HuH-7 (cell line): ENCODE results near the gene IFT122.

Experiments used
- DNase-seq: peaks from one replicate; pipeline ENCODE4 v3.0.0; 2011; ENCODE audit warnings: low spot score

Gene IFT122

DNA sequence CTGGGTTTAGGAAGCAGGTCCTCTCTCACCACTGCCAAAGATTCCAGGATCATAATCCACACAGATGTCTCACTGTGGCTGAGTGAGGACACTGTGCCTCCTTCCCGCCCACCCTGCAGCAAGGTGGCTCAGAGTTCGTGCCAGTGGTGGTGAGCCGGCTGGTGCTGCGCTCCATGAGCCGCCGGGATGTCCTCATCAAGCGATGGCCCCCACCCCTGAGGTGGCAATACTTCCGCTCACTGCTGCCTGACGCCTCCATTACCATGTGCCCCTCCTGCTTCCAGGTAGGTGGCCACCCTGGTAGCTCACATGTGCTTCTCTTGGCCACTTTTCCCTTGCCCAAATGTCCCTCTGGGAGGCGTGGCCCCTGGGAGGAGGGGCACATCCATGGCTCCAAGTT, 79.4 kb downstream of the IFT122 start:
- no peak for DNase-seq

DNA sequence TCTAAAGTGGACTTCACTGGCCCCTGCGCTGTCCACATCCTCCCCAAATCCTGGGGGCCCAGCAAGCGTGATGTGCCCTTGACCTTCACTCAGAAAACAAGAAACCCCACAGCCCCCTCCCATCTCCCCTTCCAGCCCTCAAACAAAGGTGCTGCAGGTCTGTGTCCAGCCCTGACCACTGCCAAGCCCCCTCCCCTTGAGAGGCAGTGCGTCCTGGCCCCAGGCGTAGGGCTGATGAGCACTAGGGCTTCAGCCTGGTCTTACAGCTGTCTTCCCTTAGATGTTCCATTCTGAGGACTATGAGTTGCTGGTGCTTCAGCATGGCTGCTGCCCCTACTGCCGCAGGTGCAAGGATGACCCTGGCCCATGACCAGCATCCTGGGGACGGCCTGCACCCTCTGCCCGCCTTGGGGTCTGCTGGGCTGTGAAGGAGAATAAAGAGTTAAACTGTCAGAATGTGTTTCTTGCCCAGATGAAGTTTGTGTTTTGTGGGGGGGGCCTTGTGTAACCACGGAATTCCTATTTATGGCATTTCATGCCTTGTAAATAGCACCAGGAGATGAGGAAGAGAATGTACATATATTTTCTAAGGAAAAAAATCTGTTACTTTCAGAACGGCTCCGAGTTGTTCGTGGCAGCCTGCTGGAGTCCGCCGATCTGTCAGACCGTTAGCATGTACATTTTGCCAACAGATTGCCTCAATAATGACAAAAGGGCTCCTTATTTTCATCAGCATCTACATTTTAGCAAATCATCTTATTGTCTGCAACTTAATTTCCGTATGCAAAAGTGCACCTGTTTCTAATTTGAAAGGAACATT, 80.1 kb downstream of the IFT122 start:
- no peak for DNase-seq

DNA sequence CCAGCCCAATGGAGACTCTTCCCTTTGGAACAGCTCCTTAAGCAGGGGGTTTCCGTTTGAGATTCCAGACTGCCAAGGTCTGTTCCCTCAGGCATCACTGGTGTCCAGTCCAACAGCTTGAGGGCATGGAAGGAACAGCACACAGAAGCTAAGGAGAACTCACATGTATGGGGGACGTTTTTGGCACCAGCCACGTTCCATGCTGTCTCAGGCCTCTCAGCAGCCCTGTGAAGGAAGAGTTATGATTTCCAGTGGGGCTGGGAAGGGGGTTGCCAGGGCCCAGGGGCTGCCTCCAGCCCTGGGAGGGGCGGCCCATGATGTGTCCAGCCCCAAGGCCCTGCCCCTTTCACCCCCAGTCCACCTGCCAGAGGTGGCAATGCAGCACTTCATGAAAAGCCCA, 80.9 kb downstream of the IFT122 start:
- no peak for DNase-seq

DNA sequence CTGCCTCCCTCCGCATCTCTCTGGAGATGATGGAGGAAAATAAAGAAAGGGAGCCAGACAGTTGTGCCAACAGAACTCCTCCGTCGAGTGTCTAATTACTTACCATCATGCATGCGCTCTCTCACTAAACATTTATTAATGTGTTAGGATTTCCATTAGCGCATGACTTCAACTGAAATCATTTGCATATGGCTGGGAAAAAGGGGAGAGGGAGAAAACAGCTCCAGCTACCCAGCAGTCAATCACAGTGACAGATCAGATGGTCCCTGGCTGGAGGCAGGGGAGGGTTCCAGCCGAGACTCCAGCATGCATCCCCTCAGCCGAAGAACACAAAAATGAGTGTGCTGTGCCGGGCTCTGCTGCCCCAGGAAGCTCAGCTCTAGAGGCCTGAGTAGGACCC, 81.6 kb downstream of the IFT122 start:
- no peak for DNase-seq

DNA sequence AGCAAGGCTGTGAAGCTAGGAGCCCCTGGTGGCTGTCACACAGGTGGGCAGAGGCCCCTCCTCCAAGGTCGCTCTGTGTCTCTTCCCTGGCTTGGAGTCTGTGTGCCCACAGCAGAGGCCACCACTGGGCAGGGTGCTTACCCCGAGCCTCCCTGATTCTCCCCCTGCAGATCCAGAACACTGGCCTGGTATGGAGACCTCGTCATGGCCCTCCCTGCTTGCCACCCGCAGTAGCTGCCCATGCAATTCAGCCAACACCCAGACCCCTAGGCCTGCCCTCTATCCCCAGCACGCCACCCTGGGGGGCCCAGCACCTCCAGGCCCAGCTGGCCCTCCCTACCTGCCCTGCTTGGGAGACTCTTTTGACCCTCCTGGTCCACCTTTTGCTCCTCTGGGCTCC, 82.9 kb downstream of the IFT122 start:
- no peak for DNase-seq

DNA sequence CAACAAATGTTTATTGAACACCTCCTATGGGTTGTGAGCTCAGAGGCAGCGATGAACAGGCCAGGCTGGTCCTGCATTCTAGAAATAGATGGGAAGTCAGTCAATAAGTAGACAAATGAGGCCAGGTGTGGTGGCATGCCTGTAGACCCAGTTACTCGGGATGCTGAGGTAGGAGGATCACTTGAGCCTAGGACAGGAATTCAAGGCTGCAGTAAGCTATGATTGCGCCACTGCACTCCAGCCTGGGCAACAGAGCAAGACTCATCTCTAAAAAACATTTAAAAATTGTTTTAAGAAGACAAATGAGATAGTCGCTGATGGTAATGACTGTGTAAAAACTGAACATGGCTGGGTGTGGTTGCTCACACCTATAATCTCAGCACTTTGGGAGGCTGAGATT, 84.1 kb downstream of the IFT122 start:
- no peak for DNase-seq

DNA sequence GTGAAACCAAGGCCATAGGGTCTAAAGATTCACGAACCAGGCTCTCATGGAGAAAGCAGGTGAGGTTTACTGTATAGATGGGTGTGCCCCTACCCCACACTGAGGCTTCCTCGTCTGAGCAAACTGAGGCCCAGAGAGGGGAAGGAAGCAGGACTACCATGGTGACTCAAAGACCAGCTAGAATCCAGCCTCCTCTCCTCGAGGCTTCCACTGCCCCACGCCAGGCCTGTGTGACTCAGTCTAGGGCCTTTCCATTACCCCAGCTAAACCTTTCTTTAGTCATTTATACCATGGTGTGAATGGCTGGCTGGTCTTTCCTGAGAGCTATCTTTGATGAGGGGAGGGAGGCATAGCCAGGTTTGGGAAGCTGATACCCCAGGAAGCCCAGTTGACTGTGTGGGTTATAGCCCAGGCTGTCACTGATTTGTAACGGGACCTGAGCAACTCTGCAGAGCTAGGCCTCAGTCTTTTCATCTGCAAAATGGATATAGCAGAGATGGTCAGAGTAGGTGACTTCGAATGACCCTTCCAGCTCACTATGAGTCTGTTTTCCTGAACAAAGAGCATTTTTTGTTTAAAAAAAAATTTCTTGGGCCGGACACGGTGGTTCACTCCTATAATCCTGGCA, 85.4 kb downstream of the IFT122 start:
- no peak for DNase-seq

DNA sequence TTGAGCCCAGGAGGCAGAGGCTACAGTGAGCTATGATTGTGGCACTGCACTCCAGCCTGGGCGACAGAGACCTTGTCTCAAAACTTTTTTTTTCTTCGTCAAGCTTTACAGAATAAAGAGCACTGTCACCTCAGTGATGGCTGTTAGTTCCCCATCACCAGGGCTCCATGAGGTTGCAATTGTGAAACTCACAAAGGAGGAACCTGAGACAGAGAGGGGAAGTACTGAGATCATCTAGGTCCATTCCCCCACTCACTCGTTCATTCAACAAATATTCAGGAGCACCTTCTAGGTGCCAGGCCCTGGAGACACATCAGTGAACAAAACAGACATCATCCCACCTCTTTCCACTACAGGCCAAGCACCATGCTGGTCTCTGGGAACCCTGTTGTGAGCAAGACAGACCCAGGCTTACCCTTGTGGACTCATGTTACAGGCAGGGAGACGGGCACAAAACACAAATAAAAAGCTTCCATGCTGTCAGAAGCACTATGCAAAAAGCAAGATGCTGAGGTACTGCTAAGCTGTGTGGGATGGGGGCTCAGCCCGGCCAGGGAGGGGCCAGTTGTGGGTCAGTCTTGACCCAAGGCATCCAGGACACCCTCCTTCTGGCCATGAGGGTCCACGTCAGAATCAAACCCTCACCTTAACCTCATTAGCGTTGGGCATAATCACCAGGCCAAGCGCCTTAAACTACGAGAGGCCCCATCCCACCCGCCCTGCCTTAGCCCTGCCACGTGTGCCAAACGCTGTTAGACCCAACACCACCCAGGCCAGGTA, 86.3 kb downstream of the IFT122 start:
- no peak for DNase-seq

DNA sequence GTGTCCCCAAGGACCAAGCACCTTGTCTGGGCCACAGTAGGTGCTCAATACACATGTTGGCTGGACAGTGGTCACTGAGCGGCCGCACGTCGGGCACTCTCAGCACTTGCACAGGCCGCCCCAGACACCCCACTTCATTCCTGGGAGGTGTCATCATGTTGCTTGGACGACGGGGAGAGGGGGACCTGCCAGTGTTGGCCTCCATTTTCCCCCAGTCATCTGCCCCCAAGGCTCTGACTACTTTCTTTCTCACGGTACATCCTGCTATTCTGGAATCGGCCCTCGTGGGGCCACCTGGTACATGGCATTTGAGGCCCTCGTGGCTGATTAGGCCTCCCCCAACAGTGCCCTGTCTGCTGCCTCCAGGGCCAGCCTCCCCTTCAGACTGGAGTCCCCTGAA, 87.2 kb downstream of the IFT122 start:
- DNase-seq = no peak

DNA sequence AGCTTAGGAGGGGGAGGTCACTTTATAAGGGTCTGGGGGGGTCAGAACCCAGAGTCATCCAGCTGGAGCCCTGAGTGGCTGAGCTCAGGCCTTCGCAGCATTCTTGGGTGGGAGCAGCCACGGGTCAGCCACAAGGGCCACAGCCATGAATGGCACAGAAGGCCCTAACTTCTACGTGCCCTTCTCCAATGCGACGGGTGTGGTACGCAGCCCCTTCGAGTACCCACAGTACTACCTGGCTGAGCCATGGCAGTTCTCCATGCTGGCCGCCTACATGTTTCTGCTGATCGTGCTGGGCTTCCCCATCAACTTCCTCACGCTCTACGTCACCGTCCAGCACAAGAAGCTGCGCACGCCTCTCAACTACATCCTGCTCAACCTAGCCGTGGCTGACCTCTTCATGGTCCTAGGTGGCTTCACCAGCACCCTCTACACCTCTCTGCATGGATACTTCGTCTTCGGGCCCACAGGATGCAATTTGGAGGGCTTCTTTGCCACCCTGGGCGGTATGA, 88.6 kb downstream of the IFT122 start, which contains the start of gene RHO:
TSS of gene RHO (plus strand) at position 51 of the 512 bp plus-strand sequence. CDS start at position 146, 95 bp downstream.
- DNase-seq = no peak

DNA sequence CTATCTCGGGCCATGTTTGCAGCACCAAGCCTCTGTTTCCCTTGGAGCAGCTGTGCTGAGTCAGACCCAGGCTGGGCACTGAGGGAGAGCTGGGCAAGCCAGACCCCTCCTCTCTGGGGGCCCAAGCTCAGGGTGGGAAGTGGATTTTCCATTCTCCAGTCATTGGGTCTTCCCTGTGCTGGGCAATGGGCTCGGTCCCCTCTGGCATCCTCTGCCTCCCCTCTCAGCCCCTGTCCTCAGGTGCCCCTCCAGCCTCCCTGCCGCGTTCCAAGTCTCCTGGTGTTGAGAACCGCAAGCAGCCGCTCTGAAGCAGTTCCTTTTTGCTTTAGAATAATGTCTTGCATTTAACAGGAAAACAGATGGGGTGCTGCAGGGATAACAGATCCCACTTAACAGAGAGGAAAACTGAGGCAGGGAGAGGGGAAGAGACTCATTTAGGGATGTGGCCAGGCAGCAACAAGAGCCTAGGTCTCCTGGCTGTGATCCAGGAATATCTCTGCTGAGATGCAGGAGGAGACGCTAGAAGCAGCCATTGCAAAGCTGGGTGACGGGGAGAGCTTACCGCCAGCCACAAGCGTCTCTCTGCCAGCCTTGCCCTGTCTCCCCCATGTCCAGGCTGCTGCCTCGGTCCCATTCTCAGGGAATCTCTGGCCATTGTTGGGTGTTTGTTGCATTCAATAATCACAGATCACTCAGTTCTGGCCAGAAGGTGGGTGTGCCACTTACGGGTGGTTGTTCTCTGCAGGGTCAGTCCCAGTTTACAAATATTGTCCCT, 89.6 kb downstream of the IFT122 start:
- no peak for DNase-seq

DNA sequence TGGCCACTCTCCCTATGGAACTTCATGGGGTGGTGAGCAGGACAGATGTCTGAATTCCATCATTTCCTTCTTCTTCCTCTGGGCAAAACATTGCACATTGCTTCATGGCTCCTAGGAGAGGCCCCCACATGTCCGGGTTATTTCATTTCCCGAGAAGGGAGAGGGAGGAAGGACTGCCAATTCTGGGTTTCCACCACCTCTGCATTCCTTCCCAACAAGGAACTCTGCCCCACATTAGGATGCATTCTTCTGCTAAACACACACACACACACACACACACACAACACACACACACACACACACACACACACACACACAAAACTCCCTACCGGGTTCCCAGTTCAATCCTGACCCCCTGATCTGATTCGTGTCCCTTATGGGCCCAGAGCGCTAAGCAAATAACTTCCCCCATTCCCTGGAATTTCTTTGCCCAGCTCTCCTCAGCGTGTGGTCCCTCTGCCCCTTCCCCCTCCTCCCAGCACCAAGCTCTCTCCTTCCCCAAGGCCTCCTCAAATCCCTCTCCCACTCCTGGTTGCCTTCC, 90.3 kb downstream of the IFT122 start:
- DNase-seq = no peak

DNA sequence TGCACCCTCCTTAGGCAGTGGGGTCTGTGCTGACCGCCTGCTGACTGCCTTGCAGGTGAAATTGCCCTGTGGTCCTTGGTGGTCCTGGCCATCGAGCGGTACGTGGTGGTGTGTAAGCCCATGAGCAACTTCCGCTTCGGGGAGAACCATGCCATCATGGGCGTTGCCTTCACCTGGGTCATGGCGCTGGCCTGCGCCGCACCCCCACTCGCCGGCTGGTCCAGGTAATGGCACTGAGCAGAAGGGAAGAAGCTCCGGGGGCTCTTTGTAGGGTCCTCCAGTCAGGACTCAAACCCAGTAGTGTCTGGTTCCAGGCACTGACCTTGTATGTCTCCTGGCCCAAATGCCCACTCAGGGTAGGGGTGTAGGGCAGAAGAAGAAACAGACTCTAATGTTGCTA, 90.8 kb downstream of the IFT122 start:
- DNase-seq = no peak

DNA sequence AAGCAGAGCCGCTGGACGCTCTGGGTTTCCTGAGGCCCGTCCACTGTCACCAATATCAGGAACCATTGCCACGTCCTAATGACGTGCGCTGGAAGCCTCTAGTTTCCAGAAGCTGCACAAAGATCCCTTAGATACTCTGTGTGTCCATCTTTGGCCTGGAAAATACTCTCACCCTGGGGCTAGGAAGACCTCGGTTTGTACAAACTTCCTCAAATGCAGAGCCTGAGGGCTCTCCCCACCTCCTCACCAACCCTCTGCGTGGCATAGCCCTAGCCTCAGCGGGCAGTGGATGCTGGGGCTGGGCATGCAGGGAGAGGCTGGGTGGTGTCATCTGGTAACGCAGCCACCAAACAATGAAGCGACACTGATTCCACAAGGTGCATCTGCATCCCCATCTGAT, 91.7 kb downstream of the IFT122 start:
- no peak for DNase-seq

DNA sequence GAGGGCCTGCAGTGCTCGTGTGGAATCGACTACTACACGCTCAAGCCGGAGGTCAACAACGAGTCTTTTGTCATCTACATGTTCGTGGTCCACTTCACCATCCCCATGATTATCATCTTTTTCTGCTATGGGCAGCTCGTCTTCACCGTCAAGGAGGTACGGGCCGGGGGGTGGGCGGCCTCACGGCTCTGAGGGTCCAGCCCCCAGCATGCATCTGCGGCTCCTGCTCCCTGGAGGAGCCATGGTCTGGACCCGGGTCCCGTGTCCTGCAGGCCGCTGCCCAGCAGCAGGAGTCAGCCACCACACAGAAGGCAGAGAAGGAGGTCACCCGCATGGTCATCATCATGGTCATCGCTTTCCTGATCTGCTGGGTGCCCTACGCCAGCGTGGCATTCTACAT, 92.2 kb downstream of the IFT122 start:
- DNase-seq = no peak

DNA sequence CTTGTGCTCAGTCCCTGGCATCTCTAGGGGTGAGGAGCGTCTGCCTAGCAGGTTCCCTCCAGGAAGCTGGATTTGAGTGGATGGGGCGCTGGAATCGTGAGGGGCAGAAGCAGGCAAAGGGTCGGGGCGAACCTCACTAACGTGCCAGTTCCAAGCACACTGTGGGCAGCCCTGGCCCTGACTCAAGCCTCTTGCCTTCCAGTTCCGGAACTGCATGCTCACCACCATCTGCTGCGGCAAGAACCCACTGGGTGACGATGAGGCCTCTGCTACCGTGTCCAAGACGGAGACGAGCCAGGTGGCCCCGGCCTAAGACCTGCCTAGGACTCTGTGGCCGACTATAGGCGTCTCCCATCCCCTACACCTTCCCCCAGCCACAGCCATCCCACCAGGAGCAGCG, 93.4 kb downstream of the IFT122 start:
- DNase-seq = no peak

DNA sequence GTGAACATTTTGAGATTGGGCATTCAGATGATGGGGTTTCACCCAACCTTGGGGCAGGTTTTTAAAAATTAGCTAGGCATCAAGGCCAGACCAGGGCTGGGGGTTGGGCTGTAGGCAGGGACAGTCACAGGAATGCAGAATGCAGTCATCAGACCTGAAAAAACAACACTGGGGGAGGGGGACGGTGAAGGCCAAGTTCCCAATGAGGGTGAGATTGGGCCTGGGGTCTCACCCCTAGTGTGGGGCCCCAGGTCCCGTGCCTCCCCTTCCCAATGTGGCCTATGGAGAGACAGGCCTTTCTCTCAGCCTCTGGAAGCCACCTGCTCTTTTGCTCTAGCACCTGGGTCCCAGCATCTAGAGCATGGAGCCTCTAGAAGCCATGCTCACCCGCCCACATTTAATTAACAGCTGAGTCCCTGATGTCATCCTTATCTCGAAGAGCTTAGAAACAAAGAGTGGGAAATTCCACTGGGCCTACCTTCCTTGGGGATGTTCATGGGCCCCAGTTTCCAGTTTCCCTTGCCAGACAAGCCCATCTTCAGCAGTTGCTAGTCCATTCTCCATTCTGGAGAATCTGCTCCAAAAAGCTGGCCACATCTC, 94.5 kb downstream of the IFT122 start:
- peak; percentile 55 for DNase-seq

DNA sequence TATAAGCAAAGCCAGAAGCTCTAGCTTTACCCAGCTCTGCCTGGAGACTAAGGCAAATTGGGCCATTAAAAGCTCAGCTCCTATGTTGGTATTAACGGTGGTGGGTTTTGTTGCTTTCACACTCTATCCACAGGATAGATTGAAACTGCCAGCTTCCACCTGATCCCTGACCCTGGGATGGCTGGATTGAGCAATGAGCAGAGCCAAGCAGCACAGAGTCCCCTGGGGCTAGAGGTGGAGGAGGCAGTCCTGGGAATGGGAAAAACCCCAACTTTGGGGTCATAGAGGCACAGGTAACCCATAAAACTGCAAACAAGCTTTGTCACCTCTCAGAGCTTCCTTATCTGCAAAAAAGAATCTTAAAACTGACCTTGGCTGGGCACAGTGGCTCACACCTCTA, 95.1 kb downstream of the IFT122 start:
- peak; percentile 90 for DNase-seq

DNA sequence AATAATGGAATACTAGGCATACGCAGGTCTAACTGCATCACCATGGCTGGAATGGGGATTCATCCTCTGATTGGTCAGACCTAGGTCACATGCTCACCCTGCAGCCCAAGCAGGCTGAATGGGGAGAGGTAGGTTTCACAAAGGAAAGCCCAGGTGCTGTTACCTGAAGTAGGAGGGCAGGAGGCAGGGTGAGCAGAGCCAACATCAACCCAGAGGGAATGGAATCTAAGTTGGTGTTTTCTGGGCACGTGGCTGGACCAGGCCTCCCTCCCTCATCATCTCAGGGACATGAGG, 96.3 kb downstream of the IFT122 start:
- DNase-seq = no peak

DNA sequence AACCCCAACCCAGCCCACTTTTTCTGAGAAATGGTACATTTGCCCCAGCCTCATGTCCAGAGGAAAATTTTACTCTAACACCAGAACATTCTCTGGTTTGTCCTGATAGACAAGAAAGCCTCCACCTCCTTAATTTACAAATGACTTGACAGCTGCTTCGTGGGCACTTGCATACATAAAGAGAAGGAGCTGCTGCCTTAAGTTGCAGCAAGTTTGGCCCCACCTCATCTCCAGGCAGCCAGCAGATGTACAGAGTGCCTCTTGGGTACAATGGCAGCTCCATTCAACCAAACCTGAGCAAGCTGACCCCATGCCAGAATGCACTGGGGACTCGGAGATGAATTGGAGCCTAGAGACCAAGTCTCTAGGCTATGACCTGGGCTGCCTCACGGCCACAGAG, 96.8 kb downstream of the IFT122 start:
- no peak for DNase-seq

DNA sequence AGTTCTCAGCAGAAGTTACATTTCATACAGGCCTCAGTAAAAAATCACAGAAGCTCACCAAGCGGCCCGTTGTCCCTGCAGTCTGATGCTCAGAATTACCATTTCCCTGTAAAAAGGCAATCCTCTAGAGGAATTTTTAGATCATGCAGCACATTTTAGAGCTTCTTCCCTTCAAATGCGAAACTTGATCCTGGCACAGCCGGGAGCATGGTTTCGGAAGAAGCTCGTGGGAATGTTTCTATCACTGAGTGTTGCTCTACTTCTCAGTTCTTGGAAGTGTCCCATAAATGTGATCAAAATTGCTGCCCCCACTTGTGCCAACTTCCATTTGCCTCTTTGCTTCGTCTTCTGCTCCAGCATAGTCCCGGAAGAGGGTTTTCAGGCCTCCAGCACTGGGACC, 99.2 kb downstream of the IFT122 start:
- DNase-seq = no peak
